ENCODE measurements around the gene DOCK4. TPM values are rescaled to one million over a fixed set of nuclear protein-coding genes. Genes with fewer than 3 reads are reported as not detected.

The DOCK4 gene
- total RNA-seq, 1 experiment from 2014 or later = 4.9 TPM

- no CpG with 5 or more reads among the region's 1 CpG for WGBS (ENCODE audit: extremely low coverage, insufficient read length, low lambda C conversion rate)
- H3K36me3 Mint-ChIP-seq (ENCODE audit: insufficient read depth in 1 of 3, low read depth in 3 of 3) = no peaks in the 10 kb centered on the region
- no peak overlapping the region for H2BK20ac ChIP-seq (ENCODE audit: low read depth, low read length, poor library complexity, severe bottlenecking)
- H3K4me2 ChIP-seq (ENCODE audit: insufficient read depth, insufficient read length, low read length) = no peak overlapping the region
- H4K20me1 ChIP-seq (ENCODE audit: control insufficient read depth, insufficient read depth, insufficient read length) = no peaks in the 10 kb centered on the region
- H3K79me2 ChIP-seq (ENCODE audit: insufficient read depth, low read length) = no peaks in the 10 kb centered on the region
- no peaks in the 10 kb centered on the region for H3K27me3 ChIP-seq (ENCODE audit: insufficient read depth, low read length)
- no peak overlapping the region for H3K18ac ChIP-seq (ENCODE audit: insufficient read length, low read depth, low read length)
- H3K4me3 Mint-ChIP-seq = no peak overlapping the region
- H4K5ac ChIP-seq (ENCODE audit: insufficient read length, low read depth, low read length) = no peak overlapping the region
- H2AK5ac ChIP-seq (ENCODE audit: insufficient read length, low read length) = no peak overlapping the region
- no peak for TF ChIP-seq CTCF (conservative IDR thresholded peaks at IDR 0.05)
- H3K4me1 ChIP-seq (ENCODE audit: insufficient read depth, low read length) = no peaks in the 10 kb centered on the region
- no peaks in the 10 kb centered on the region for H3K9me3 ChIP-seq (ENCODE audit: control insufficient read depth, low read depth, low read length)
- H2BK15ac ChIP-seq (ENCODE audit: low read depth, low read length) = no peak overlapping the region
- H3K23me2 ChIP-seq (ENCODE audit: insufficient read length, low read depth, low read length, poor library complexity, severe bottlenecking) = no peaks in the 10 kb centered on the region
- no peak overlapping the region for H3K14ac ChIP-seq (ENCODE audit: insufficient read depth, low read length)
- no peak overlapping the region for H4K91ac ChIP-seq (ENCODE audit: insufficient read length, low read depth, low read length)
- no peak overlapping the region for H2BK5ac ChIP-seq (ENCODE audit: insufficient read length, low read length)
- no peak overlapping the region for H3K9ac ChIP-seq (ENCODE audit: extremely low read depth, insufficient read length, low read length)
- no peak overlapping the region for H3K4ac ChIP-seq (ENCODE audit: low read depth, low read length)
- H3T11ph ChIP-seq (ENCODE audit: low read length) = no peak overlapping the region
- DNase-seq = no peak
- no peak overlapping the region for H3K23ac ChIP-seq (ENCODE audit: insufficient read length, low read depth, low read length)
- H2BK12ac ChIP-seq (ENCODE audit: insufficient read length, low read depth, low read length) = no peak overlapping the region
- H3K27ac ChIP-seq (ENCODE audit: insufficient read length, low read depth, low read length) = no peak overlapping the region
- H3K27ac Mint-ChIP-seq = no peak overlapping the region
- H4K8ac ChIP-seq (replicated peaks; ENCODE audit: insufficient read length, low read depth, low read length) = no peak overlapping the region
- H2AFZ ChIP-seq (ENCODE audit: low read length) = no peak overlapping the region
- H3K4me1 Mint-ChIP-seq = no peaks in the 10 kb centered on the region
- no peaks in the 10 kb centered on the region for H3K27me3 Mint-ChIP-seq (ENCODE audit: low read depth)
- no peaks in the 10 kb centered on the region for H3K9me3 Mint-ChIP-seq
- no peak overlapping the region for H3K56ac ChIP-seq (ENCODE audit: insufficient read length, low read depth, low read length)
- H3K79me1 ChIP-seq (ENCODE audit: insufficient read depth, low read depth, low read length, poor library complexity, severe bottlenecking) = no peaks in the 10 kb centered on the region
- no peak overlapping the region for H2BK120ac ChIP-seq (ENCODE audit: low read depth, low read length, poor library complexity, severe bottlenecking)
Observed at GRCh38 chr7:112005205-112005775, 200.9 kb downstream of the DOCK4 start.
